Thyroid gland (tissue), 4 donors: ENCODE results near the gene CYBC1.

Experiments used
- CTCF ChIP-seq, 6 experiments: fragments of 200-600 bp in 3 of 6; fragments of 450-650 bp in 3 of 6; sonication (generic) in 3 of 6; IDR thresholded peaks; one replicate each; pipeline ENCODE4 v1.5.1; 2016 to 2019; ENCODE audit warnings: antibody characterized with exemption in 6 of 6, mild to moderate bottlenecking in 2 of 6, inconsistent platforms in 1 of 6, moderate library complexity in 1 of 6
- POLR2A ChIP-seq, 2 donors: fragments of 450-650 bp; IDR thresholded peaks; one replicate each; pipeline ENCODE4 v1.6.1; 2017; ENCODE audit warnings: antibody characterized with exemption in 2 of 2, mild to moderate bottlenecking in 2 of 2, moderate library complexity in 1 of 2

GRCh38 chr17:82397449-82398335 is 52.9 kb downstream of the CYBC1 start:
- TF ChIP-seq CTCF (IDR thresholded peaks at IDR 0.05) (no peak), POLR2A (IDR thresholded peaks at IDR 0.05) (no peak)
